Glutamatergic neuron (in vitro differentiated cells): ENCODE data around the gene AADACL3. TPM values are rescaled to one million over a fixed set of nuclear protein-coding genes. Genes with fewer than 3 reads are reported as not detected.

Experiments used
- DNase-seq: peaks from one replicate; pipeline ENCODE4 v3.0.0; 2022
- H3K27ac Mint-ChIP-seq: one replicate; pipeline ENCODE4 v1.8.0; 2020; ENCODE audit warnings: mild to moderate bottlenecking, mixed read lengths, inconsistent platforms; ENCODE audit not compliant: unreplicated experiment
- H3K27me3 Mint-ChIP-seq: one replicate; pipeline ENCODE4 v1.8.0; 2020; ENCODE audit warnings: mild to moderate bottlenecking, moderate library complexity, mixed read lengths, inconsistent platforms; ENCODE audit not compliant: unreplicated experiment
- H3K36me3 Mint-ChIP-seq: one replicate; pipeline ENCODE4 v1.8.0; 2020; ENCODE audit warnings: mild to moderate bottlenecking, mixed read lengths, inconsistent platforms; ENCODE audit not compliant: unreplicated experiment
- H3K4me1 Mint-ChIP-seq: one replicate; pipeline ENCODE4 v1.8.0; 2020; ENCODE audit warnings: mild to moderate bottlenecking, low read depth, mixed read lengths, inconsistent platforms; ENCODE audit not compliant: unreplicated experiment
- H3K4me3 Mint-ChIP-seq: one replicate; pipeline ENCODE4 v1.8.0; 2020; ENCODE audit warnings: mild to moderate bottlenecking, mixed read lengths, inconsistent platforms; ENCODE audit not compliant: unreplicated experiment
- H3K9me3 Mint-ChIP-seq: one replicate; pipeline ENCODE4 v1.8.0; 2020; ENCODE audit warnings: mild to moderate bottlenecking, moderate library complexity, mixed read lengths, inconsistent platforms; ENCODE audit not compliant: unreplicated experiment
- total RNA-seq: library from RNA; stranded (reverse); fragmentation: NEBNext Ultra II Directional; extraction: Animal tissue kit (Norgen Biotek cat#: 25700); gene quantifications from one replicate; pipeline ENCODE4 v1.2.1, GENCODE V29; 2021; ENCODE audit not compliant: unreplicated experiment
- TF ChIP-seq, protein P1 (sequence below): fragments of 200-600 bp; sonication (generic); IDR thresholded peaks from one replicate; pipeline ENCODE4 v1.5.0; 2021; ENCODE audit not compliant: partially characterized antibody, unreplicated experiment

AADACL3 gene
- total RNA-seq, 1 donor from 2014 or later, result not detected

DNA sequence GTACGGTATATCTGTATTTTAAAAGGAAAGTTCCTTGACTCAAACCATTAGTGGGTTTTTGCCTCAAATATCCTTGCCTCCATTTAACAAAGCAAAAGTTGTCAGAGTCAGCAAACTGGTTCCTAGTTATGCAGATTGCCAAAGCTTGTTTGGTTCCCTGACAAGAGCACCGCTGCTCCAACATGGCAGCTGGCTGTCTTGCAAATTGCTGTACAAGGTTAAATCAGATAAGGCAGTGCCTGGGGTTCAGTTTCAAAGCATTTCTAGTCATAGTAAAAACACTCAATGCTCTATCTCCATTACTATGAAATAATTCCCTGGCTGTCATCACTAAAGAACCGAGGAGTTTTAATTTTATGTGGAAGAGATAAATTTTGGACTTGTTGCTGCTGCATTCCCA, 18.7 kb downstream of the AADACL3 start:
- peaks cover 5% of the 10 kb centered on the region for H3K36me3 Mint-ChIP-seq
- H3K4me1 Mint-ChIP-seq, result no peaks in the 10 kb centered on the region
- peaks cover 5% of the 10 kb centered on the region for H3K27me3 Mint-ChIP-seq
- H3K27ac Mint-ChIP-seq, result no peak overlapping the region
- H3K9me3 Mint-ChIP-seq, result peaks cover 6% of the 10 kb centered on the region
- H3K4me3 Mint-ChIP-seq, result no peak overlapping the region
- TF ChIP-seq, protein P1, sequence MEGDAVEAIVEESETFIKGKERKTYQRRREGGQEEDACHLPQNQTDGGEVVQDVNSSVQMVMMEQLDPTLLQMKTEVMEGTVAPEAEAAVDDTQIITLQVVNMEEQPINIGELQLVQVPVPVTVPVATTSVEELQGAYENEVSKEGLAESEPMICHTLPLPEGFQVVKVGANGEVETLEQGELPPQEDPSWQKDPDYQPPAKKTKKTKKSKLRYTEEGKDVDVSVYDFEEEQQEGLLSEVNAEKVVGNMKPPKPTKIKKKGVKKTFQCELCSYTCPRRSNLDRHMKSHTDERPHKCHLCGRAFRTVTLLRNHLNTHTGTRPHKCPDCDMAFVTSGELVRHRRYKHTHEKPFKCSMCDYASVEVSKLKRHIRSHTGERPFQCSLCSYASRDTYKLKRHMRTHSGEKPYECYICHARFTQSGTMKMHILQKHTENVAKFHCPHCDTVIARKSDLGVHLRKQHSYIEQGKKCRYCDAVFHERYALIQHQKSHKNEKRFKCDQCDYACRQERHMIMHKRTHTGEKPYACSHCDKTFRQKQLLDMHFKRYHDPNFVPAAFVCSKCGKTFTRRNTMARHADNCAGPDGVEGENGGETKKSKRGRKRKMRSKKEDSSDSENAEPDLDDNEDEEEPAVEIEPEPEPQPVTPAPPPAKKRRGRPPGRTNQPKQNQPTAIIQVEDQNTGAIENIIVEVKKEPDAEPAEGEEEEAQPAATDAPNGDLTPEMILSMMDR, result no peak
- no peak for DNase-seq

DNA sequence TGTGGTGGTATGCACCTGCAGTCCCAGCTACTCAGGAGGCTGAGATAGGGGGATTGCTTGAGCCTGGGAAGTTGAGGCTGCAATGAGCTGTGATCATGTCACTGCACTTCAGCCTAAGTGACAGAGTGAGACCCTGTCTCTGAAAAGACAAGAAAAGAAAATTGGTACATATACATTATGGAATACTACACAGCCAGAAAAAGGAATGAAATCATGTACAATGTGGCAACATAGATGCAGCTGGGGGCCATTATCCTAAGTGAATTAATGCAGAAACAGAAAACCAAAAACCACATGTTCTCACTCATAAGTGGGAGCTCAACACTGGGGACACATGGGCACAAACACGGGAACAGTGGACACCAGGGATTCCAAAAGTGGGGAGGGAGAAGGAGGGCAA, 23.0 kb downstream of the AADACL3 start:
- no peaks in the 10 kb centered on the region for H3K36me3 Mint-ChIP-seq
- no peak overlapping the region for H3K4me3 Mint-ChIP-seq
- H3K4me1 Mint-ChIP-seq, result no peaks in the 10 kb centered on the region
- H3K27ac Mint-ChIP-seq, result no peak overlapping the region
- DNase-seq, result no peak
- peaks cover 3% of the 10 kb centered on the region for H3K27me3 Mint-ChIP-seq
- peaks cover 2% of the 10 kb centered on the region for H3K9me3 Mint-ChIP-seq
- TF ChIP-seq, protein P1, result no peak

DNA sequence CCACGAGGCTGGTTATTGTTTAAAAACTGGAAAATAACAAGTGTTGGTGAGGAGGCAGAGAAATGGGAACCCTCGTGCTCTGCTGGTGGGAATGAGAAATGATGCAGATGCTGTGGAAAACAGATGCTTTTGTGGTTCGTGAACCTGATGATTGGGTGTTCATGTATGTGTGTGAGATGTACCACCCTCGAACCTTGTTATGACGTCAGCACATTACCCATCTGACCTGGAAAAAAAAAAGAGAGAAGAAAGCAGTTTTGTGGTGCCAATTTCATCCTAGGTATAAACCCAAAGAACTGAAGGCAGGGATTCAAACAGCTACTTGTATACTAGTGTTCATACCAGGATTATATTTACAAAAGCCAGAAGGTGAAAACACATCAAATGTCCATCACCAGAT, 23.7 kb downstream of the AADACL3 start:
- no peak for DNase-seq
- H3K4me1 Mint-ChIP-seq, result no peaks in the 10 kb centered on the region
- H3K27ac Mint-ChIP-seq, result no peak overlapping the region
- TF ChIP-seq, protein P1, result no peak
- peaks cover 2% of the 10 kb centered on the region for H3K9me3 Mint-ChIP-seq
- no peak overlapping the region for H3K4me3 Mint-ChIP-seq
- H3K27me3 Mint-ChIP-seq, result peaks cover 3% of the 10 kb centered on the region
- H3K36me3 Mint-ChIP-seq, result no peaks in the 10 kb centered on the region

DNA sequence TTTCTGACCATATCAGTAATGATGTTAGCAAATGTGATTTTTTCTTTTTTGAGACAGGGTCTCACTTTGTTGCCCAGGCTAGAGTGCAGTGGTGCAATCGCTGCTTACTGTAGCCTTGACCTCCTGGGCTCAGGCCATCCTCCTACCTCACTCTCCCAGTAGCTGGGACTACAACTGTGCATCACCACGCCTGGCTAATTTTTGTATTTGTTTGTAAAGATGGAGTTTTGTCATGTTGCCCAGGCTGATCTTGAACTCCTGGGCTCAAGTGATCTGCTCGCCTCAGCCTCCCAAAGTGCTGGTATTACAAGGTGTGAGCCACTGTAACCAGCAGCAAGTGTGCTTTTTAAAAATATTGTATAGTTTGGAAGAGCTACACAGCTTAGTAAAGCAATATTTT, 26.0 kb downstream of the AADACL3 start:
- H3K27me3 Mint-ChIP-seq, result peaks cover 3% of the 10 kb centered on the region
- TF ChIP-seq, protein P1, result no peak
- no peak overlapping the region for H3K27ac Mint-ChIP-seq
- H3K4me1 Mint-ChIP-seq, result no peaks in the 10 kb centered on the region
- no peak for DNase-seq
- no peaks in the 10 kb centered on the region for H3K9me3 Mint-ChIP-seq
- no peak overlapping the region for H3K4me3 Mint-ChIP-seq
- H3K36me3 Mint-ChIP-seq, result no peaks in the 10 kb centered on the region

DNA sequence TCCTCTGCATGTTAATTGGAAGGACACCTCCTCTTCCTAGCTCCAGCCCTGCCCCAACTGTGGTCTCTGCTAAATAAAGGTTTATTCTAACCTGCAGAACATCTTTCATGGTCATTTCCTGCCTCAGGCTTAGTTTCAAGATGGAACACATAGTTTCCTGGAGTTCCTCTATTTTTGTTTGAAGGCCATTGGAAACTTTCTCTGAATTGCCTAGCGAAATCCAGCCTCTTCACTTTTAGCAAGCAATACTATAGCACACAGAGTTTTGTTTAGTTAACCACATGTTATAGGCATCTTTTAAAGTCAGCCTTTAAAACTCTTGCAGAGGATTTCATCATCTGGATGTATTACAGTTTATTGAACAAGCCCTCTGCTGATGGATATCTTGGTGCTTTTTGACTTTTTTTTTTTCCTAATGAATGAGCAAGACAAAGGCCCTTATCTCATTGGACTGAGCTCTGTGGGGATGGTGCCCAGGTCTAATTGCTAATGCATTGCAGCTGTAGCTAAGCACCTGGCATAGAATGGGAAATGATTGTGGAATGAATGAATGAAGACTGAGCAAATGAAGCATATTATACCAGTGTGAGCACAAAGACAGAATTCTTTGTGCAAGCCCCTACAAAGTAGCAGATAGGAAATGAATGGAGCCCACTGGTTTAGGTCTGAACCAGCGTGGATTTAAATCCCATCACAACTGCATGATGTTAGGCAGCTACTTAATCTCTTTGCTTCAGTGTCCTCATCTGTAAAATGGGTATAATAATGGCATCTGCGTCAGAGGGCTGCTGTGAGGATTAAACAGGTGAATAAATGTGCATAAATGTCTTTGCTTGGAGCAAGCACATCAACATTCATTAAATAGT, 29.4 kb downstream of the AADACL3 start:
- H3K4me3 Mint-ChIP-seq, result no peak overlapping the region

More for the DNA sequence above, 29.4 kb downstream of the AADACL3 start:
- Mint-ChIP-seq H3K9me3 (no peaks in the 10 kb centered on the region), H3K36me3 (peaks cover 15% of the 10 kb centered on the region), H3K27ac (no peak overlapping the region), H3K4me1 (no peaks in the 10 kb centered on the region), H3K27me3 (peaks cover 3% of the 10 kb centered on the region)
- TF ChIP-seq, protein P1, result no peak
- DNase-seq, result no peak
